K562 (cell line): Measurements from ENCODE around the gene KCTD1.

Experiments used
- EZH2 ChIP-seq: IDR thresholded peaks from 2 replicates; pipeline ENCODE4 v1.6.1; 2012; ENCODE audit warnings: low read depth, mild to moderate bottlenecking, inconsistent platforms, low read length, borderline replicate concordance
- FOSL1 ChIP-seq: fragments of 200-800 bp; sonication (Bioruptor generic); conservative IDR thresholded peaks from 2 replicates; pipeline ENCODE4 v1.6.1; 2016; ENCODE audit warnings: missing genetic modification characterization, missing compliant biosample characterization
- JUN ChIP-seq, 2 experiments: sonication (generic) in 1 of 2; formaldehyde crosslinking in 1 of 2; IDR thresholded peaks; 2 replicates each; pipeline versions ENCODE4 v1.6.1 to v1.8.0; 2012 to 2022; ENCODE audit warnings: borderline replicate concordance in 2 of 2, mild to moderate bottlenecking in 2 of 2, improper control_type of control experiment in 1 of 2, low read depth in 1 of 2, low read length in 1 of 2, missing genetic modification reagents in 1 of 2
- JUND ChIP-seq, 2 experiments: IDR thresholded peaks; 2 replicates in 1 of 2; 3 replicates in 1 of 2; pipeline ENCODE4 v1.6.1; 2011; ENCODE audit warnings: borderline replicate concordance in 2 of 2, low read depth in 2 of 2, low read length in 2 of 2, improper control_type of control experiment in 1 of 2, missing biosample characterization in 1 of 2, missing genetic modification characterization in 1 of 2, missing genetic modification reagents in 1 of 2
- MEF2D ChIP-seq: conservative IDR thresholded peaks from 2 replicates; pipeline ENCODE4 v1.6.1; 2016; ENCODE audit warnings: low read depth, missing genetic modification characterization, missing compliant biosample characterization
- MITF ChIP-seq: IDR thresholded peaks from 2 replicates; pipeline ENCODE4 v1.6.1; 2014; ENCODE audit warnings: antibody characterized with exemption
- PML ChIP-seq: IDR thresholded peaks from 2 replicates; pipeline ENCODE4 v1.6.1; 2012; ENCODE audit warnings: low read length, inconsistent platforms
- POLR2G ChIP-seq: fragments of 200-400 bp; formaldehyde crosslinking; IDR thresholded peaks from 2 replicates; pipeline ENCODE4 v1.6.1; 2017; ENCODE audit warnings: low read depth, mild to moderate bottlenecking, antibody characterized with exemption, low read length, moderate library complexity
- ZFX ChIP-seq: sonication (generic); formaldehyde crosslinking; IDR thresholded peaks from 2 replicates; pipeline ENCODE4 v1.8.0; 2022; ENCODE audit warnings: mild to moderate bottlenecking, missing genetic modification reagents, moderate library complexity
- ZNF717 ChIP-seq: fragments of 250-450 bp; sonication (Bioruptor Pico); IDR thresholded peaks from 2 replicates; pipeline ENCODE4 v1.5.0; 2021

- no peak for TF ChIP-seq JUND (IDR thresholded peaks at IDR 0.05; ENCODE audit: borderline replicate concordance, low read depth, low read length)
- TF ChIP-seq JUND (tag; IDR thresholded peaks at IDR 0.05; ENCODE audit: borderline replicate concordance, low read depth, low read length) = no peak
- no peak for TF ChIP-seq POLR2G
- TF ChIP-seq PML = no peak
- TF ChIP-seq MEF2D = no peak
- no peak for TF ChIP-seq FOSL1 (tag)
- no peak for TF ChIP-seq ZFX (CRISPR knock-in tag)
- no peak for TF ChIP-seq MITF
- TF ChIP-seq EZH2 = no peak
- no peak for TF ChIP-seq JUN (IDR thresholded peaks at IDR 0.05; ENCODE audit: borderline replicate concordance, low read depth, low read length)
- TF ChIP-seq JUN (CRISPR knock-in tag; IDR thresholded peaks at IDR 0.05; ENCODE audit: borderline replicate concordance) = no peak
- no peak for TF ChIP-seq ZNF717 (CRISPR knock-in tag)
Observed at GRCh38 chr18:26438980-26439379, 109.4 kb downstream of the KCTD1 start.
